ENCODE measurements around the gene CD6. TPM values are rescaled to one million over a fixed set of nuclear protein-coding genes. Genes with fewer than 3 reads are reported as not detected.

Gene CD6
- total and polyA plus RNA-seq, 2 donors from 2014 or later: 0.24 to 6.7 TPM

DNA sequence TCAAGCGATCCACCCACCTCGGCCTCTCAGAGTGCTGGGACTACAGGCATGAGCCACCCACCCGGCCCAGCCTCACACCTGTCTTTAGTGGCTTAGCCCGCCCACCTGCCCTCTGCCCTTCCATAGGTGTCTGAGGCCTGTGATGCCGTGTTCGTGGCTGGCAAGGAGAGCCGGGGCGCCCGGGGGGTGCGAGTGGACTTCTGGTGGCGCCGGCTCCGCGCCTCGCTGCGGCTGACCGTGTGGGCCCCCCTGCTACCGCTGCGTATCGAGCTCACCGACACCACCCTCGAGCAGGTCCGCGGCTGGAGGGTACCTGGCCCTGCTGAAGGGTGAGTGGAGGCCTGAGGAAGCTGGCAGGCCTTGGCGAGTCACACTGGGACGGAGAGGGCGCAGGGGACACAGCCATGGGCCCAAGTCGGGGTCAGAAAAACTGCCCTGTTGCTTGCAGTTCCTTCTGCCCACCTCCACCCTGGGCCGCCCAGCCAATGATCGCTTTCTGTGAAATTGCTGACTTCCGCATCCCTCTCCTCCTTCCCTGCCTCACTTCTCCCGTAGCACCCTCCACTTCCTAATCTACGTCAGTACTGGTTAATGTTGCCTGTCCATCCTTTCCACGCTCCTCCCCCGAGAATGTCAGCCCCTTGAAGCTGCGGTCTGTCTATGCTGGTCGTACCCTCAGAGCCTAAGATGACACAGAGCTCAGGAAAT, 37.9 kb upstream of the CD6 start:
- H3K4me3 ChIP-seq (ENCODE audit: low read length in 3 of 3): no peak overlapping the region
- no peak for DNase-seq
- H3K9me3 ChIP-seq (ENCODE audit: control insufficient read depth in 2 of 3, insufficient read depth in 1 of 3, low read length in 3 of 3): no peaks in the 10 kb centered on the region
- no peaks in the 10 kb centered on the region for H3K4me1 ChIP-seq (ENCODE audit: control insufficient read depth in 2 of 3, insufficient read depth in 2 of 3, low read depth in 1 of 3, low read length in 3 of 3)
- H3K27me3 ChIP-seq (ENCODE audit: control insufficient read depth, insufficient read depth, low read length): no peaks in the 10 kb centered on the region
- intact Hi-C loops (cut with DNase I): no loop called here
- no peak for FAIRE-seq
- TF ChIP-seq, protein P1, sequence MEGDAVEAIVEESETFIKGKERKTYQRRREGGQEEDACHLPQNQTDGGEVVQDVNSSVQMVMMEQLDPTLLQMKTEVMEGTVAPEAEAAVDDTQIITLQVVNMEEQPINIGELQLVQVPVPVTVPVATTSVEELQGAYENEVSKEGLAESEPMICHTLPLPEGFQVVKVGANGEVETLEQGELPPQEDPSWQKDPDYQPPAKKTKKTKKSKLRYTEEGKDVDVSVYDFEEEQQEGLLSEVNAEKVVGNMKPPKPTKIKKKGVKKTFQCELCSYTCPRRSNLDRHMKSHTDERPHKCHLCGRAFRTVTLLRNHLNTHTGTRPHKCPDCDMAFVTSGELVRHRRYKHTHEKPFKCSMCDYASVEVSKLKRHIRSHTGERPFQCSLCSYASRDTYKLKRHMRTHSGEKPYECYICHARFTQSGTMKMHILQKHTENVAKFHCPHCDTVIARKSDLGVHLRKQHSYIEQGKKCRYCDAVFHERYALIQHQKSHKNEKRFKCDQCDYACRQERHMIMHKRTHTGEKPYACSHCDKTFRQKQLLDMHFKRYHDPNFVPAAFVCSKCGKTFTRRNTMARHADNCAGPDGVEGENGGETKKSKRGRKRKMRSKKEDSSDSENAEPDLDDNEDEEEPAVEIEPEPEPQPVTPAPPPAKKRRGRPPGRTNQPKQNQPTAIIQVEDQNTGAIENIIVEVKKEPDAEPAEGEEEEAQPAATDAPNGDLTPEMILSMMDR (IDR thresholded peaks at IDR 0.05; ENCODE audit: borderline replicate concordance, extremely low read depth, insufficient read depth): no peak
- H3K36me3 ChIP-seq (ENCODE audit: control insufficient read depth in 2 of 3, insufficient read depth in 3 of 3, low read length in 3 of 3): no peaks in the 10 kb centered on the region
- no peak overlapping the region for H3K9ac ChIP-seq (ENCODE audit: low read length in 3 of 3)
- no peak overlapping the region for H3K27ac ChIP-seq (ENCODE audit: low read depth in 2 of 2, low read length in 2 of 2)

DNA sequence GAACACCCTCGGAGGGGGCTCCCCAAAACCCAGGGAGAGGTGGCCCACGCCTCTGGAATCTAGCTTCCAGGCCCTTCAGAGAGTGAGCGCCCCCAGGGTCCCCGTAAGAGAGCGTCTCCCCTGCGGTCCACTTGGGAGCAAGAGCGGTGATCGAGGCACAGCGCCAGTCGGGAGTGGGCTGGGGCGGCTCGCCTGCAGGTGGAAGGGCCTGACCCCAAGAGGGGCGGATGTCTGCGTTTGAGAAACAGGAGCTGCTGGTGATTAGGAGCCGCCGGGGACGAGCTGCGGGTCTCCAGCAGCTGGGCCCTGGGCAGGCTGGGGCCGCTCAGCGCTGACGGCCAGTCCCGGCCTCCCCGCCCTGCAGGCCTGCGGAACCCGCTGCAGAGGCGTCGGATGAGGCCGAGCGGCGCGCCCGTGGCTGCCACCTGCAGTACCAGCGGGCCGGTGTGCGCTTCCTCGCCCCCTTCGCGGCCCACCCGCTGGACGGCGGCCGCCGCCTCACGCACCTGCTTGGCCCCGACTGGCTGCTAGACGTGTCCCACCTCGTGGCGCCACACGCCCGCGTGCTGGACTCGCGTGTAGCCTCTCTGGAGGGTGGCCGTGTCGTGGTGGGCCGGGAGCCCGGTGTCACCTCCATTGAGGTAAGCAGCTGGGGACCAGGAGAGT, 37.2 kb upstream of the CD6 start:
- intact Hi-C loops (cut with DNase I): no loop called here
- no peaks in the 10 kb centered on the region for H3K4me1 ChIP-seq (ENCODE audit: control insufficient read depth in 2 of 3, insufficient read depth in 2 of 3, low read depth in 1 of 3, low read length in 3 of 3)
- DNase-seq: no peak
- no peaks in the 10 kb centered on the region for H3K27me3 ChIP-seq (ENCODE audit: control insufficient read depth, insufficient read depth, low read length)
- TF ChIP-seq, protein P1 (IDR thresholded peaks at IDR 0.05; ENCODE audit: borderline replicate concordance, extremely low read depth, insufficient read depth): no peak
- H3K27ac ChIP-seq (ENCODE audit: low read depth in 2 of 2, low read length in 2 of 2): no peak overlapping the region
- H3K9me3 ChIP-seq (ENCODE audit: control insufficient read depth in 2 of 3, insufficient read depth in 1 of 3, low read length in 3 of 3): no peaks in the 10 kb centered on the region
- FAIRE-seq: no peak
- no peak overlapping the region for H3K9ac ChIP-seq (ENCODE audit: low read length in 3 of 3)
- H3K4me3 ChIP-seq (ENCODE audit: low read length in 3 of 3): no peak overlapping the region
- no peaks in the 10 kb centered on the region for H3K36me3 ChIP-seq (ENCODE audit: control insufficient read depth in 2 of 3, insufficient read depth in 3 of 3, low read length in 3 of 3)

DNA sequence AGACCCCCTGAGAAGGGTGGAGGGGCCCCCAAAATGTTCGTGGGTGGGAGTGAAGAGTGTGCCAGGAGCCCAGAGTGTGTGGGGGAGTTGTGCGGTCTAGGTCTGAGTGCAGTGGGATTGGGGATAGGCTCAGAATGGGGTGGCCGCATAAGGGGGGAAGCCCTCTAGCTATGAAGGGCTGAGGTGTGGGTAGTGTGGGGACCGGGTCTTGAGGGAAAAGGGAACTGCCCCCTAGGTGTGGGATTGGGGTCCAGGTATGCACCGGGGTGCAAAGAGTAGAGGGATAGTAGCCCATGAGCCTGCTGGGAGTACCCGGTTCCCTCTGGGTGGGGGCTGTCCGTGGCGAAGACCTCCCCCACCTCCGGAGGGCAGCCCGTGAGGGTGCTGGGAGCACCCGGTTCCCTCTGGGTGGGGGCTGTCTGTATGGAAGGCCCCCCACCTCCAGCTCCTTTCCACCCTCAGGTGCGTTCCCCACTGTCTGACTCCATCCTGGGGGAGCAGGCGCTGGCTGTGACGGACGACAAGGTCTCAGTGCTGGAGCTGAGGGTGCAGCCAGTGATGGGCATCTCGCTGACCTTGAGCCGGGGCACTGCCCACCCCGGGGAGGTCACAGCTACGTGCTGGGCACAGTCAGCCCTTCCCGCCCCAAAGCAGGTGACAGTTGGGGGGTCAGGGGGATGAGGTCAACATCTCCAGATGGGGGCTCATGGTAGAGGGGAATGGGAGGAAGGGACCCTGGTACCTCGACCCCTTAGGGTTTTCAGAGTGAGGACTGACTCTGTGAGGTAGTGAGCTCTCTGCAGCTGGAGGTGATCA, 36.5 kb upstream of the CD6 start:
- Histone ChIP-seq H3K9ac (ENCODE audit: low read length in 3 of 3) (no peak overlapping the region), H3K27me3 (ENCODE audit: control insufficient read depth, insufficient read depth, low read length) (no peaks in the 10 kb centered on the region), H3K4me3 (ENCODE audit: low read length in 3 of 3) (no peak overlapping the region), H3K4me1 (ENCODE audit: control insufficient read depth in 2 of 3, insufficient read depth in 2 of 3, low read depth in 1 of 3, low read length in 3 of 3) (no peaks in the 10 kb centered on the region), H3K27ac (ENCODE audit: low read depth in 2 of 2, low read length in 2 of 2) (no peak overlapping the region), H3K36me3 (ENCODE audit: control insufficient read depth in 2 of 3, insufficient read depth in 3 of 3, low read length in 3 of 3) (no peaks in the 10 kb centered on the region), H3K9me3 (ENCODE audit: control insufficient read depth in 2 of 3, insufficient read depth in 1 of 3, low read length in 3 of 3) (no peaks in the 10 kb centered on the region)
- TF ChIP-seq, protein P1 (IDR thresholded peaks at IDR 0.05; ENCODE audit: borderline replicate concordance, extremely low read depth, insufficient read depth): no peak
- FAIRE-seq: no peak
- intact Hi-C loops (cut with DNase I): no loop called here
- no peak for DNase-seq
